Mucosa of gallbladder (tissue), 1 donor: ENCODE results near the gene DDX46. TPM values are rescaled to one million over a fixed set of nuclear protein-coding genes. Genes with fewer than 3 reads are reported as not detected.
"Not testable (repeated sequence)": the region's sequence is repeated elsewhere in the genome, so short reads cannot be mapped to it uniquely, and the experiment has no call there.

ENCODE experiments used
- DNase-seq: peaks from one replicate; pipeline ENCODE4 v3.0.0-alpha.2; 2020; ENCODE audit warnings: low spot score
- total RNA-seq: library from RNA; stranded (reverse); gene quantifications from one replicate; pipeline ENCODE4 v1.2.1, GENCODE V29; 2021
- donor health status: DM: no; HTN: no; CAD: no.

Gene DDX46
- total RNA-seq, 1 donor from 2014 or later = 37.5 TPM

- no peak for DNase-seq
Measured at GRCh38 chr5:134784946-134785620, 26.5 kb downstream of the DDX46 start.

GRCh38 chr5:134787692-134788091 lies 29.1 kb downstream of the DDX46 start:
- DNase-seq = no peak

GRCh38 chr5:134791580-134791979 lies 33.0 kb downstream of the DDX46 start:
- no peak for DNase-seq

- DNase-seq = no peak
Measured at GRCh38 chr5:134792286-134792685, 33.7 kb downstream of the DDX46 start.

GRCh38 chr5:134793111-134793510 lies 34.5 kb downstream of the DDX46 start:
- DNase-seq = no peak

- no peak for DNase-seq
Measured at GRCh38 chr5:134794082-134794481, 35.5 kb downstream of the DDX46 start.

GRCh38 chr5:134794819-134795218 lies 36.2 kb downstream of the DDX46 start:
- no peak for DNase-seq

GRCh38 chr5:134798468-134798867 lies 39.9 kb downstream of the DDX46 start:
- no peak for DNase-seq

- DNase-seq = no peak
Measured at GRCh38 chr5:134803821-134804220, 45.2 kb downstream of the DDX46 start.

GRCh38 chr5:134813407-134813806 lies 54.8 kb downstream of the DDX46 start:
- no peak for DNase-seq

GRCh38 chr5:134813827-134814226 lies 55.2 kb downstream of the DDX46 start:
- no peak for DNase-seq

- no peak for DNase-seq
Measured at GRCh38 chr5:134817006-134817405, 58.4 kb downstream of the DDX46 start.

- DNase-seq = no peak
Measured at GRCh38 chr5:134818776-134819175, 60.2 kb downstream of the DDX46 start.

- DNase-seq = no peak
Measured at GRCh38 chr5:134819407-134819963, 60.9 kb downstream of the DDX46 start.

- DNase-seq = no peak
Measured at GRCh38 chr5:134821841-134822240, 63.3 kb downstream of the DDX46 start.

- no peak for DNase-seq
Measured at GRCh38 chr5:134824681-134825080, 66.1 kb downstream of the DDX46 start.

GRCh38 chr5:134825212-134825611 lies 66.6 kb downstream of the DDX46 start:
- no peak for DNase-seq

- no peak for DNase-seq
Measured at GRCh38 chr5:134833340-134834032, 74.9 kb downstream of the DDX46 start.

- DNase-seq = no peak
Measured at GRCh38 chr5:134835623-134836022, 77.0 kb downstream of the DDX46 start.

GRCh38 chr5:134837530-134838181 lies 79.1 kb downstream of the DDX46 start:
- DNase-seq = no peak

- DNase-seq = not testable (repeated sequence)
Measured at GRCh38 chr5:134838361-134838760, 79.8 kb downstream of the DDX46 start.

GRCh38 chr5:134840811-134841210 lies 82.2 kb downstream of the DDX46 start:
- DNase-seq = no peak

GRCh38 chr5:134844252-134844651 lies 85.7 kb downstream of the DDX46 start:
- no peak for DNase-seq
